Measurements from ENCODE around the gene CD58. TPM values are rescaled to one million over a fixed set of nuclear protein-coding genes. Genes with fewer than 3 reads are reported as not detected.

CD58 gene
- total RNA-seq, 4 donors from 2014 or later = 1.8 to 48.7 (median 32.7) TPM

DNA sequence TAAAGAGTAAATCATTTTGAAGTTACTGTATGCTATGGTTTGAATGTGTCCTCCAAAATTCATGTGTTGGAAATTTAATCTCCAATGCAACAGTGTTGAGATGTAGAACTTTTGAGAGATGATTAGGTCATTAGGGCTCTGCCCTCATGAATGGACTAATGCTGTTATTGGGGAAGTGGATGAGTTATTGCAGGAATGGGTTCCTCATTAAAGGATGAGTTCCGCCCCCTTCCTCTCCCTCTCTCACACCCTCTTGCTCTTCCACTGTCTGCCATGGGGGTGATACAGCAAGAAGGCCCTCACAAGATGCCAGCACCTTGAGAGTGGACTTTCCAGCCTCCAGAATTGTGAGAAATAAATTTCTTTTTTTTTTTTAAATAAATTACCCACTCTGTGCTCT lies 100.2 kb downstream of the CD58 start:
- Histone ChIP-seq H3K27ac (no peak overlapping the region), H3K4me3 (no peak overlapping the region), H3K9me3 (no peaks in the 10 kb centered on the region), H3K4me1 (peaks cover 2 to 36% (median 26%) of the 10 kb centered on the region in 4 donors), H3K36me3 (no peaks in the 10 kb centered on the region), H3K27me3 (no peaks in the 10 kb centered on the region)
- in situ Hi-C loops (cut with MboI; ENCODE audit: low pct_ligation_motif_present in 1 of 4, low pct_unique_long_range_greater_than_20kb in 1 of 4, low sequenced_read_pairs in 3 of 4) (no loop called here), intact Hi-C loops (cut with DNase I; ENCODE audit: low total_unique reads) (no loop called here)
- WGBS, 2 donors (ENCODE audit: low coverage in 1 of 2) = 100% methylated on average over 1 of the region's 1 CpG; no CpG with 5 or more reads in 1 of the 2 donors
- no peak for DNase-seq
- no peak for TF ChIP-seq POLR2A (IDR thresholded peaks at IDR 0.05)
- TF ChIP-seq POLR2AphosphoS5 (IDR thresholded peaks at IDR 0.05) = no peak

DNA sequence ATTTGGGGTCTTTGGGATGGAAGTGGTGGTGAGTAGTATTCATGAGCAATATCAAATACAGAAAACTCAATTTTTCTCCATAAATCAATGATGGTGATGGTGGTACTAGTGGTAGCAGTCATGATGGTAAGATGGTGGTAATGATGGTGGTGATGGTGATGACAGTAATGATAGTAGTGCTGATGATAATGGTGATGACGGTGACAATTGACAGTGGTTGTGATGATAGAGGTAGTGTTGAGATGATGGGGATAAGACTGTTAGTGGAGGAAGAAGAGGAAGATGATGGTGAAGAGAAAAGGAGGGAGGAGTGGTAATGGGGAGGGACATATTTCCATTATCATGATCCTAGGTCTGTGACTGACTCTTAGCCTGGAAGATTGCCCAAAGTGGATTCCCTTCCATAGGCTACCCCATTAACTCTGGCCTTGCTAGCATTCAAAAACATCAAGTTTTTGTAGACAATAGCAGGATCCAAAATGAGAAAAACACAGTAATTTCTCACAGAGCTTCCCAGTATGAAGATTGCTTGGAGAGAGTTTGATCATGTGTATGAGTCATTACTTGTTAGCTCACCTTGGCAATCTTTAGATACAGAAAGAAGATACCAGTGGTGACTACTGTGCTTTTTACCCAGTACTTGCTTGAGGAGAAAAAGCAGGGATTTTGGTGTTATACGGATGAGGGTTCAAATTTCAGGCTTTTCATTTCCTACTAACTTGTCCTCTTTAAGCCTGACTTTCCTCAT lies 103.8 kb downstream of the CD58 start:
- Histone ChIP-seq H3K27ac (no peak overlapping the region), H3K9me3 (no peaks in the 10 kb centered on the region), H3K36me3 (no peaks in the 10 kb centered on the region), H3K27me3 (no peaks in the 10 kb centered on the region), H3K4me1 (peaks cover 0 to 9% (median under 1%) of the 10 kb centered on the region in 4 donors), H3K4me3 (no peak overlapping the region)
- 75 to 94% methylated on average over 2 of the region's 2 CpGs for WGBS, 2 donors (ENCODE audit: low coverage in 1 of 2)
- intact Hi-C loops (cut with DNase I; ENCODE audit: low total_unique reads) (no loop called here), in situ Hi-C loops (cut with MboI; ENCODE audit: low pct_ligation_motif_present in 1 of 4, low pct_unique_long_range_greater_than_20kb in 1 of 4, low sequenced_read_pairs in 3 of 4) (no loop called here)
- DNase-seq = no peak
- no peak for TF ChIP-seq POLR2A (IDR thresholded peaks at IDR 0.05)
- TF ChIP-seq, protein P1, sequence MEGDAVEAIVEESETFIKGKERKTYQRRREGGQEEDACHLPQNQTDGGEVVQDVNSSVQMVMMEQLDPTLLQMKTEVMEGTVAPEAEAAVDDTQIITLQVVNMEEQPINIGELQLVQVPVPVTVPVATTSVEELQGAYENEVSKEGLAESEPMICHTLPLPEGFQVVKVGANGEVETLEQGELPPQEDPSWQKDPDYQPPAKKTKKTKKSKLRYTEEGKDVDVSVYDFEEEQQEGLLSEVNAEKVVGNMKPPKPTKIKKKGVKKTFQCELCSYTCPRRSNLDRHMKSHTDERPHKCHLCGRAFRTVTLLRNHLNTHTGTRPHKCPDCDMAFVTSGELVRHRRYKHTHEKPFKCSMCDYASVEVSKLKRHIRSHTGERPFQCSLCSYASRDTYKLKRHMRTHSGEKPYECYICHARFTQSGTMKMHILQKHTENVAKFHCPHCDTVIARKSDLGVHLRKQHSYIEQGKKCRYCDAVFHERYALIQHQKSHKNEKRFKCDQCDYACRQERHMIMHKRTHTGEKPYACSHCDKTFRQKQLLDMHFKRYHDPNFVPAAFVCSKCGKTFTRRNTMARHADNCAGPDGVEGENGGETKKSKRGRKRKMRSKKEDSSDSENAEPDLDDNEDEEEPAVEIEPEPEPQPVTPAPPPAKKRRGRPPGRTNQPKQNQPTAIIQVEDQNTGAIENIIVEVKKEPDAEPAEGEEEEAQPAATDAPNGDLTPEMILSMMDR (IDR thresholded peaks at IDR 0.05) = no peak
- TF ChIP-seq EP300 (IDR thresholded peaks at IDR 0.05; ENCODE audit: low read depth) = no peak
- TF ChIP-seq POLR2AphosphoS5 (IDR thresholded peaks at IDR 0.05) = no peak

DNA sequence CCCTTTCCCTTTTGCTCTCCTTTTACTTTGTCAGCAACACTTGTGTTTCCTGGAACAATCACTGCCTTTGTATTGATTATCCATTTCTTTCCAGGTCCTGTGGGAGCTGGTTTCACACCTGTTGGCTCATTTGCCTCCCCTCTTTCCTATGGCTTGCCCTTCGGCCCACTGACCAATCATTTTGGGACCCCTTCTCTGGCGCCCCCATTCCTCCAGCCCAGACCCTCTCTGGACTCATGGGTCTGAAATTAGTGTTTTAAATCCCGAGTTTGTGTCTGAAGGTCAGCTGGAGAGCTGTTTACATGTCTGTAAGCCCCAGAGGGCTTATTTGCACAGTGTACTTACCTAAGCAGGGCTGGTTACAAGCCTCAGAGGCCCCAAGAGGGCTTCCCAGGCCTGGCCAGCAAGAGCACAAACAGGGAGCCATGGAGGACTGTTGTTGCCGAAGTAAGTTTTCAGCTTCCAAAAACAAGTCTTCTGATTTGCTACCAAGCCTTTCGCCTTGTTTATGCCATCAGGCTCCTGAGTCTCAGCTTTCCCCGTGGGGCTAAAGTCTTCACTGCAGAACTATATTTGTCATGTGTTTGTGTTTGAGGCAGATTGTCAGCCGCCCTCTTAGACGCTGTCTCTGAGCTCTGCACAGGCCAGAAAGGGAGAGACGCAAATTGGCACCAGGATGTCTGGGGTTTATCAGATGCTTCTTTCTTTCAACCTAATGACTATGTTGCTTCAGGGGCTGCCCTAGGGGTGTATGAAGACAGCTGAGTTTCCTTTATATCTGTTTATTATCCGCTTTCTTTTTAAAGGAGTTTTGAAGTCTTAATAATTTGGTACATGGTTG lies 104.8 kb downstream of the CD58 start:
- H3K9me3 ChIP-seq = no peaks in the 10 kb centered on the region
- in situ Hi-C loops (cut with MboI; ENCODE audit: low pct_ligation_motif_present in 1 of 4, low pct_unique_long_range_greater_than_20kb in 1 of 4, low sequenced_read_pairs in 3 of 4) (no loop called here), intact Hi-C loops (cut with DNase I; ENCODE audit: low total_unique reads) (no loop called here)
- no peak overlapping the region for H3K27ac ChIP-seq
- 56 to 78% methylated on average over 4 to 10 of the region's 10 CpGs for WGBS, 2 donors (ENCODE audit: low coverage in 1 of 2)
- TF ChIP-seq, protein P1 (IDR thresholded peaks at IDR 0.05) = no peak
- H3K27me3 ChIP-seq = no peaks in the 10 kb centered on the region
- no peak for DNase-seq
- no peaks in the 10 kb centered on the region for H3K36me3 ChIP-seq
- no peaks in the 10 kb centered on the region for H3K4me1 ChIP-seq
- no peak overlapping the region for H3K4me3 ChIP-seq

- Histone ChIP-seq H3K36me3 (no peaks in the 10 kb centered on the region), H3K27me3 (no peaks in the 10 kb centered on the region), H3K4me3 (no peak overlapping the region), H3K4me1 (no peaks in the 10 kb centered on the region), H3K27ac (no peak overlapping the region), H3K9me3 (no peaks in the 10 kb centered on the region)
- WGBS, 2 donors (ENCODE audit: low coverage in 1 of 2) = 80 to 82% methylated on average over 2 to 4 of the region's 4 CpGs
- TF ChIP-seq, protein P1 (IDR thresholded peaks at IDR 0.05) = no peak
- TF ChIP-seq EP300 (IDR thresholded peaks at IDR 0.05; ENCODE audit: low read depth) = no peak
- intact Hi-C loops (cut with DNase I; ENCODE audit: low total_unique reads) (no loop called here), in situ Hi-C loops (cut with MboI; ENCODE audit: low pct_ligation_motif_present in 1 of 4, low pct_unique_long_range_greater_than_20kb in 1 of 4, low sequenced_read_pairs in 3 of 4) (no loop called here)
- no peak for DNase-seq
These were observed 105.4 kb downstream of the CD58 start for GRCh38 chr1:116465477-116465844.

Small RNA genes lying within 50 kb of the gene (small RNA-seq; reads per million reads assigned to genes)
- 0 to 0.24 (median 0) reads per million in 4 donors for gene MIR548AC

Other genes starting within 250 kb of the CD58 start
- 1,000 to 10,000 TPM in 3 of 4 donors, 100 to 1,000 TPM in 1; 324 to 3,097 (median 1,990) TPM for gene ATP1A1, start 197.8 kb downstream of the CD58 start, total RNA-seq
- gene IGSF3, start 96.7 kb upstream of the CD58 start, total RNA-seq = 10 to 100 TPM; 36.7 to 75.8 (median 56.9) TPM
- gene CD2, start 183.4 kb upstream of the CD58 start, total RNA-seq = 1 to 10 TPM in 3 of 4 donors, not detected in 1; 5.0 to 8.7 (median 6.3) TPM

All from transverse colon (tissue), 4 donors.